Ascending aorta (tissue), 2 donors: ENCODE data around the gene TWIST2. TPM values are rescaled to one million over a fixed set of nuclear protein-coding genes. Genes with fewer than 3 reads are reported as not detected.

Source experiments
- DNase-seq, 2 donors: peaks; one replicate each; pipeline ENCODE4 v3.0.0-alpha.2; 2019; ENCODE audit warnings: low spot score in 2 of 2
- H3K27ac ChIP-seq, 2 donors: fragments of 200-600 bp; sonication (generic); one replicate each; pipeline ENCODE4 v1.5.1; 2016 to 2017; ENCODE audit warnings: mild to moderate bottlenecking in 1 of 2
- H3K27me3 ChIP-seq: fragments of 200-600 bp; sonication (generic); one replicate; pipeline ENCODE4 v1.5.1; 2017
- H3K36me3 ChIP-seq, 2 donors: fragments of 200-600 bp; sonication (generic); one replicate each; pipeline ENCODE4 v1.5.1; 2016
- H3K4me1 ChIP-seq, 2 donors: fragments of 200-600 bp; sonication (generic); one replicate each; pipeline ENCODE4 v1.5.1; 2016 to 2017; ENCODE audit warnings: mild to moderate bottlenecking in 1 of 2
- H3K4me3 ChIP-seq, 2 donors: fragments of 200-600 bp; sonication (generic); one replicate each; pipeline ENCODE4 v1.5.1; 2016 to 2017; ENCODE audit warnings: mild to moderate bottlenecking in 1 of 2
- H3K9me3 ChIP-seq, 2 donors: fragments of 200-600 bp; sonication (generic); one replicate each; pipeline ENCODE4 v1.5.1; 2016
- intact Hi-C: fragments of 100-400 bp; cut with DNase I; formaldehyde crosslinking; loops from one replicate; pipeline ENCODE4 v1.15.1; 2023
- total RNA-seq: library from RNA; depleted of rRNA; stranded (reverse); fragments of >200 nt; gene quantifications from one replicate; pipeline ENCODE4 v1.1.0, GENCODE V29; 2016
- TF ChIP-seq, protein P1 (sequence below), 3 experiments: fragments of 200-600 bp in 2 of 3; fragments of 450-650 bp in 1 of 3; sonication (generic) in 2 of 3; IDR thresholded peaks; one replicate each; pipeline ENCODE4 v1.5.1; 2016 to 2019; ENCODE audit warnings: antibody characterized with exemption in 3 of 3, mild to moderate bottlenecking in 1 of 3, moderate library complexity in 1 of 3

TWIST2 gene
- 108 TPM for total RNA-seq

DNA sequence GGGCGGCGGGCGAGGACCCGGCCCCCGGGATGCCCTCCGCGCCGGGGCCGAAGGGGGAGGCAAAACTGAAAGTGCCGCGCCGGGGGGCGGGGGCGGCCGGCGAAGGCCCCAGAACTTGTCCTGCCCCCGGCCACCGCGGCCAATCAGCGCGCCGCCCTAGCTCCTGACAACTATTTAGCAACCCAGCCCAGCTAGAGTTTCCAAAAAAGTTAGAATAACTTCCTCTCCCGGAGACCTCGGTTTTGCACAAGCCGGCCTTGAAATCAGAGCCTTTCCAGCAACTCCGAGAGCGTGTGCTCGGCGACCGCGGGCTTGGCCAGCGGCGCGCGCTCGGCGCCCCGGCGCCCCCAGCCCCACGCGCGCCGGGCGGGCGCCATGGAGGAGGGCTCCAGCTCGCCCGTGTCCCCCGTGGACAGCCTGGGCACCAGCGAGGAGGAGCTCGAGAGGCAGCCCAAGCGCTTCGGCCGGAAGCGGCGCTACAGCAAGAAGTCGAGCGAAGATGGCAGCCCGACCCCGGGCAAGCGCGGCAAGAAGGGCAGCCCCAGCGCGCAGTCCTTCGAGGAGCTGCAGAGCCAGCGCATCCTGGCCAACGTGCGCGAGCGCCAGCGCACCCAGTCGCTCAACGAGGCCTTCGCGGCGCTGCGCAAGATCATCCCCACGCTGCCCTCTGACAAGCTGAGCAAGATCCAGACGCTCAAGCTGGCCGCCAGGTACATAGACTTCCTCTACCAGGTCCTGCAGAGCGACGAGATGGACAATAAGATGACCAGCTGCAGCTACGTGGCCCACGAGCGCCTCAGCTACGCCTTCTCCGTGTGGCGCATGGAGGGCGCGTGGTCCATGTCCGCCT is at the start of gene TWIST2:
Gene TWIST2 (plus strand): TSS at position 245 of the 850 bp plus-strand sequence. CDS start 131 bp downstream, at position 376.
- DNase-seq: peak; percentile 48 to 92
- Histone ChIP-seq H3K4me1 (peaks cover 0 to 15% of the 10 kb centered on the region in 2 donors), H3K4me3 (peak within 1 kb of the TSS; percentile 80 to 86), H3K9me3 (no peaks in the 10 kb centered on the region), H3K27ac (peak within 1 kb of the TSS; percentile 80 to 88), H3K27me3 (no peaks in the 10 kb centered on the region), H3K36me3 (no peaks in the 10 kb centered on the region)
- TF ChIP-seq, protein P1, sequence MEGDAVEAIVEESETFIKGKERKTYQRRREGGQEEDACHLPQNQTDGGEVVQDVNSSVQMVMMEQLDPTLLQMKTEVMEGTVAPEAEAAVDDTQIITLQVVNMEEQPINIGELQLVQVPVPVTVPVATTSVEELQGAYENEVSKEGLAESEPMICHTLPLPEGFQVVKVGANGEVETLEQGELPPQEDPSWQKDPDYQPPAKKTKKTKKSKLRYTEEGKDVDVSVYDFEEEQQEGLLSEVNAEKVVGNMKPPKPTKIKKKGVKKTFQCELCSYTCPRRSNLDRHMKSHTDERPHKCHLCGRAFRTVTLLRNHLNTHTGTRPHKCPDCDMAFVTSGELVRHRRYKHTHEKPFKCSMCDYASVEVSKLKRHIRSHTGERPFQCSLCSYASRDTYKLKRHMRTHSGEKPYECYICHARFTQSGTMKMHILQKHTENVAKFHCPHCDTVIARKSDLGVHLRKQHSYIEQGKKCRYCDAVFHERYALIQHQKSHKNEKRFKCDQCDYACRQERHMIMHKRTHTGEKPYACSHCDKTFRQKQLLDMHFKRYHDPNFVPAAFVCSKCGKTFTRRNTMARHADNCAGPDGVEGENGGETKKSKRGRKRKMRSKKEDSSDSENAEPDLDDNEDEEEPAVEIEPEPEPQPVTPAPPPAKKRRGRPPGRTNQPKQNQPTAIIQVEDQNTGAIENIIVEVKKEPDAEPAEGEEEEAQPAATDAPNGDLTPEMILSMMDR (IDR thresholded peaks at IDR 0.05): peak in 2 of 3 experiments; percentile 10 to 33
- intact Hi-C loops: loop anchor here (1.0 to 5.0 kb wide), 4 partner anchors 16 to 126 kb away; no protein-coding TSS in a partner anchor

DNA sequence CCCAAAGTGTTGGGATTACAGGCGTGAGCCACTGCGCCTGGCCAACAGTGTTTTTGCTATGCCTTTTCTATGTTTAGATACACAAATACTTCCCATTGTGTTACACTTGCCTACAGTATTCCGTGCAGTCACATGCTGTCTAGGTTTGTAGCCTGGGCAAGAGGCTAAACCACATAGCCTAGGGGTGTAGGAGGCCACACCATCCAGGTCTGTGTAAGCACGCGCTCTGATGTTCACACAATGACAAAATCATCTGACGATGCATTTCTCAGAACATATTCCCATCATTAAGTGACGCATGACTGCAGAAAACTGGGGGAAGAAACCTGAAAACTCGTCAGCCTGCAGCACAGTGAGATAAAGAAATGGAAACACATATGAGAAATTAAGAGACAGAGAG is 46.1 kb upstream of the TWIST2 start:
- DNase-seq: no peak
- H3K36me3 ChIP-seq: no peaks in the 10 kb centered on the region
- H3K27ac ChIP-seq: no peak overlapping the region
- no peaks in the 10 kb centered on the region for H3K4me1 ChIP-seq
- H3K27me3 ChIP-seq: no peaks in the 10 kb centered on the region
- H3K9me3 ChIP-seq: no peaks in the 10 kb centered on the region
- TF ChIP-seq, protein P1 (IDR thresholded peaks at IDR 0.05): no peak
- no peak overlapping the region for H3K4me3 ChIP-seq
- intact Hi-C loops: no loop called here

DNA sequence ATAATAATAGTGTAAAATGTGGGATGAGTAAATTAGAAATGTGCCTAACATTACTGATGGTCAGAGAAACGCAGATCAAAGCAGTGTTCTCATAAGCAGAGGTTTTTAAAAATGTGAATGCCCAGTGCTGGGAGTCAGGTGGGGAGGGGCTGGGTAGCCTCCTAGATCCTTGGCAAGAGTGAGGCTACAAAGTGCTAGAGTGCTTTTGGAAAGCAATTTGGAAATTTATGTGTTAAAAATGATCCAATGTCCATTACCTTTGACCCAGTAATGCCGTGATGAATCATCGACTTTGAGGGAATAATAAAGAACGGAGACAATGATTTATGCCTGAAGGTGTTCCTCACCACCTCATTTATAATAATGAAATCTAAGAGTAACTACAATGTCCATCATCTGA is 44.9 kb upstream of the TWIST2 start:
- H3K36me3 ChIP-seq: no peaks in the 10 kb centered on the region
- no peak for DNase-seq
- H3K4me3 ChIP-seq: no peak overlapping the region
- H3K9me3 ChIP-seq: no peaks in the 10 kb centered on the region
- intact Hi-C loops: no loop called here
- no peaks in the 10 kb centered on the region for H3K27me3 ChIP-seq
- no peak overlapping the region for H3K27ac ChIP-seq
- TF ChIP-seq, protein P1 (IDR thresholded peaks at IDR 0.05): no peak
- no peaks in the 10 kb centered on the region for H3K4me1 ChIP-seq

DNA sequence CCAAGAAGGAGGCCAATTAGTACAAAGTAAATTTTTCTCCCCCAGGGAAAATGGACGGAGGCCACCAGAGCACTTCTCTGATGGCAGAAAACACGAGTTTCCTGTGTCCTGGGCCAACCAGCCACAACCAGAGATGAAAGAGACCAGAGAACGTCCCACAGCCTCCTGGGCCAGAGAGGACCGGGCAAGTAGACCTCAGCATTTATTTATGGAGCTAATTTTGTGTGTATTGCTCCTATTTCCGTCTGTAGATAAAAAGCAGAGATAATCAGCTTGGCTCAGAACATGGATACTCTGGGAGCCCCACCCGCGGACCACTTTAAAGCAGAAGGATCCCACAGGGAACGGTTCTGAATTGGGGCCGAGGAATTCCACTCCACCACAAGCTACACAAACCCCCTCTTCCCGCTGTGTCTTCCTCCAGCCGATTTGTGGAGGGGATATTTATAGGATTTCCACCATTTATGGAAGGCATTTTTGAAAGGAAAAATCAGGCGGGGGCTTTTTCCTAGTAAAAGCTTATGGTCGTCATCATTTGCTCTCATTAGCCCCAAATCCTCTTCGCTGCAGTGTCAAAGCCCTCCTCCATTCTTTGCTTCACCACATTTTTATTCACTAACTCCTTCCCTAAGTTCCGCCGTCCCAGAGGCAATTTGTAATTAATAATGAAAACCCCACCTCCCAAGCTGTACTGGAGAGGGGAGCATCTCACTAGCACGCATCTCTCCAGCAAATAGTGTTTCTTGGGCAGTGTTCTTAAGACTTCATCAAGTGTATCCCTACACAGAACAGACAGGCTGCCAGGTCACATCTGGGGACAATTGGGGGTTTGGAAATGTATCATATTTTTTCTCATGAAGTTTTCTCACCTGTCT is 43.7 kb upstream of the TWIST2 start:
- no peaks in the 10 kb centered on the region for H3K27me3 ChIP-seq
- no peak overlapping the region for H3K27ac ChIP-seq
- H3K9me3 ChIP-seq: no peaks in the 10 kb centered on the region
- no peaks in the 10 kb centered on the region for H3K36me3 ChIP-seq
- intact Hi-C loops: no loop called here
- no peaks in the 10 kb centered on the region for H3K4me1 ChIP-seq
- H3K4me3 ChIP-seq: no peak overlapping the region
- no peak for DNase-seq
- TF ChIP-seq, protein P1 (IDR thresholded peaks at IDR 0.05): no peak

DNA sequence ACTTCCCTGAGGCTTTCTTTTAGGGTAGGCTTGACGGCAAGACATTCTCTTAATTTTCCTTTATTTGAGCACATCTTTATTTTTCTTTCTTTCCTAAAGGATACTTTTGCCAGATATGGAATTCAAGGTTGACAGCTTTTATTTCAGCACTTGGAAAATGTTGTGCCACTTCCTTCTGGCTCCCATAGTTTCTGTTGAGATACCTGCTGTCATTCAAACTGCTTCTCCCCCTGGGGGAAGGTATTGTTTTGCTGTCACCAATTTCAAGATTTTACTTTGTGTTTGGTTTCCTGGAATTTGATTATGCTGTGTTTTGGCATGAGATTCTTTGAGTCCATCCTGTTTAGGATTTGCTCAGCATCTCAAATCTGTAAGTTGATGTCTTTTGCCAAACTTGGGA is 39.1 kb upstream of the TWIST2 start:
- intact Hi-C loops: no loop called here
- H3K9me3 ChIP-seq: no peaks in the 10 kb centered on the region
- H3K4me3 ChIP-seq: no peak overlapping the region
- no peaks in the 10 kb centered on the region for H3K4me1 ChIP-seq
- TF ChIP-seq, protein P1 (IDR thresholded peaks at IDR 0.05): no peak
- H3K36me3 ChIP-seq: no peaks in the 10 kb centered on the region
- no peak for DNase-seq
- no peaks in the 10 kb centered on the region for H3K27me3 ChIP-seq
- H3K27ac ChIP-seq: no peak overlapping the region
